ENCODE measurements around the gene PDE8B.

The PDE8B gene

DNA sequence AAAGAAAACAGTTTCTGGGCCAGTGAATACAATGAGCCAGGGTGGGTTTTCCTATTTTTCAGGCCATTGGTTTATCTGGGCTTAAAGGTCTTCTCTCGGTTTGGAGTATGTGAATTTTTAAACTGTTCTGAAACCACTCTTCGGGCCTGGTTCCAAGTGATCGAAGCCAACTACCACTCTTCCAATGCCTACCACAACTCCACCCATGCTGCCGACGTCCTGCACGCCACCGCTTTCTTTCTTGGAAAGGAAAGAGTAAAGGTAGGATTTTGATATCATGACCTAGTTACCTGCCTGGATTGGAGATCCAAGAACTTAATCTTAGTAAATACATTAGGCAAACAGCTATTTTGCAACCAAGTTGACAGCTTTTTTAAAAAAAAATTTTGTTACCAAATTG lies 202.6 kb downstream of the PDE8B start:
- no peak for DNase-seq (ENCODE audit: low read depth in 1 of 2, low spot score in 1 of 2)
- no peak for TF ChIP-seq JUND (IDR thresholded peaks at IDR 0.05; ENCODE audit: low read depth)
- in situ Hi-C loops (cut with HindIII; ENCODE audit: low pct_unique_long_range_greater_than_20kb, low sequenced_read_pairs), result no loop called here

DNA sequence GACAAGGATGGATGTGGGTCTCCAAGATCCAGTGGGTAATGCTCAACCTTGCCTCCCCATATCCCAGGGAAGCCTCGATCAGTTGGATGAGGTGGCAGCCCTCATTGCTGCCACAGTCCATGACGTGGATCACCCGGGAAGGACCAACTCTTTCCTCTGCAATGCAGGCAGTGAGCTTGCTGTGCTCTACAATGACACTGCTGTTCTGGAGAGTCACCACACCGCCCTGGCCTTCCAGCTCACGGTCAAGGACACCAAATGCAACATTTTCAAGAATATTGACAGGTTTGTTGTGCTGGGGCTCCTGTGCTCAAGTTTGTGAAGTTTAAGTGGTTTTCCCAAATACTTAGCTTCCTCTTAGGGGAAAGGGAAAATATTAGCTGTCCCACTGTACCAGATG lies 207.7 kb downstream of the PDE8B start:
- TF ChIP-seq JUND (IDR thresholded peaks at IDR 0.05; ENCODE audit: low read depth), result no peak
- in situ Hi-C loops (cut with HindIII; ENCODE audit: low pct_unique_long_range_greater_than_20kb, low sequenced_read_pairs), result no loop called here
- no peak for DNase-seq (ENCODE audit: low read depth in 1 of 2, low spot score in 1 of 2)

DNA sequence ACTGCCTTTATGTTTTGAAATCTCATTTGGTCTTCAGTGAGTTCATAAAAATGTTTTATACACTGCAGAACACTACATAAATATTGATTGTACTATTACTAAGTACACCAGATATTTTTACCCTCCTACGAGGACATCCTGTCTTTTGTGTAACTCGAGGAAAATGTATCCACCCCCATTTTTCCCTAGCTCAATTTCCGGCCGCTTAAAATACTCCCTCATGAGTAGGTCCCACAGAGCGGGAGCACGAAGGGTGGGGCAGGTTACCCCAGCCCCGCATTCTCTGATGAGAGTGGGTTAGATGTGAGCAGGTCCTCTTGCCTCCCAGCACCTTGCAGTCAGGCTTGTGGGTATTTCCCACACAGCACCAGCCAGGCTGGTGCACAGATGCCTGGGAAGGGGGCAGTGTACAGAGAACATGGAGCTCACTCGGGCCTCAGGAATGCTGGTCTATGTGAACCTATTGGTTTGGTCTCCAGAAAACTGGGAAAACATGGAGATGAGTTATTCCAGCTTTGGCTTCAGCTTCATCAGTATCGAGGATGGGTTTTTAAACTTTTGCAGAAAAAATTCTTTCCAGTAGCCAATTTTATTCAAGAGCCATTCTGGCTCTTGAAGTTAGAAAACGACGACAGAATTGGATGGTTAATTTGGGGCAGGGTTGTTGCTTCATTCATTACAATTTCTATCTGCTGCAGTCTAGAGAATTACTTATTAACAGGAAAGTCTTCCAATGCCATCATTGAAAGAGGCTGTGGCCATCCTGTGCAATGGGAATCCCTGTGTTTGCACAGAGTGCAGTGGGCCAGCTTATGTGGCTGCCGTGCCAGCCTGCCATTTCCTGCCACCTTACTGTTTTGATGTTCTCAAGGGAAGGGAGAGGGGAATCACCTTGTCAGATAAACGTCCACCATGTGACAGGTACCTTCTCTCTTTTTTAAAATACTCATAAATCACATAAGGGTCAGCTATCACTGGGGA lies 208.4 kb downstream of the PDE8B start:
- no peak for TF ChIP-seq JUND (IDR thresholded peaks at IDR 0.05; ENCODE audit: low read depth)
- in situ Hi-C loops (cut with HindIII; ENCODE audit: low pct_unique_long_range_greater_than_20kb, low sequenced_read_pairs), result no loop called here
- no peak for DNase-seq (ENCODE audit: low read depth in 1 of 2, low spot score in 1 of 2)

DNA sequence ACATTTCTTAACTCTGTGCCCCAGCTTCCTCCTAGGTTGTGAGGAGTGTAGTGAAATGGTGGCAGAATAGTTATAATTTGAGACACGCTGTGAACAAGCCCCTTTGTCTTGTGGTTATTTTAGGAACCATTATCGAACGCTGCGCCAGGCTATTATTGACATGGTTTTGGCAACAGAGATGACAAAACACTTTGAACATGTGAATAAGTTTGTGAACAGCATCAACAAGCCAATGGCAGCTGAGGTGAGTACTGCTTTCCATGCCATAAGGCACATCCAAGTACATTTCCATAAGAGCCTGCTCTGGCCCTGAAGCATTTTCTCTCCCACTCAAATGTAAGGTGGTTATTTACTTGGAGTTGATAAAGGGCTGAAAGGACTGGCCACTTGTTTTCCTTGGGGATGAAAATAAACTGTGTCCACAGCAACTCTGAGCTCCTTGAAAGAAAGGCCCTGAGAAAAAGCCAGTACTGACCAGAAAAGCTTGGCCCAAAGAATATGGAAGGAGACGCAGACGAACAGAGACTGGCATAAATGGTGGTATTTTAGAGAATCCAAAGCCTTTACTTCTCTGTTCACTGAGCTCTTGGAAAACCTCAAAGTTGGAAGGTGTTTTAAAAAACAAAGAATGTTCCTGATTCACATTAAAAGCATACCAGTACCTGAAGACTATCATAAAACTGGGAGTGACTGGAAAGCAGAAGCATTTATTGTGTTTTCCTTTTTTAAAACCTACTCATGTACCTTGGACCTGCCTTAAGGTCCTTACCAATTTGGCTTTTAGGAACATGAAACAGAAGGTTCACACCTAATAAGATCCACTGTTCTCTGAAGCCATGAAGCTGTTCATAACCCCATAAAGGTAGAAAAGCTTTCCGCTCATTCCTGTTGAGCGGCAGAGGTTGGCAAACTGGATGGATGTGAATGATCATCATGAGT lies 209.4 kb downstream of the PDE8B start:
- DNase-seq (ENCODE audit: low read depth in 1 of 2, low spot score in 1 of 2), result no peak
- in situ Hi-C loops (cut with HindIII; ENCODE audit: low pct_unique_long_range_greater_than_20kb, low sequenced_read_pairs), result no loop called here
- no peak for TF ChIP-seq JUND (IDR thresholded peaks at IDR 0.05; ENCODE audit: low read depth)

DNA sequence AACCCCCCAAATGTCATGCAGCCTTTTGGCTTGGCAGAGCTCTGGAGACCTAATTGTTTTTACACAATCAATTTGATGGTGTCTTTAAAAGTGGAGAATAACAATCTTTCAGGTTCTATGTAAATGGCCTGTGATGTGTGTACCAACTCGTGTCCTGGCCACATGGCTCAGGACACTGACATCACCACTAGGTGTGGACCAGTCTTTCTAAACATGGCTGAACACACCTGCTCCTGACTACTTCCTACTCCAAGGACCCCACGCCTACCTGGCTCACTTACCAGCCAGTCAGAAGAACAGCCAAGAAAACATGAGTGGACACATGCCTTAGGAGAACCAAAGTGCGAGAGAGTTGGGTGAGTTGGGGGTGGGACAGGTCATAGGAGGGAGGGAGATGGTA lies 210.5 kb downstream of the PDE8B start:
- no peak for TF ChIP-seq JUND (IDR thresholded peaks at IDR 0.05; ENCODE audit: low read depth)
- in situ Hi-C loops (cut with HindIII; ENCODE audit: low pct_unique_long_range_greater_than_20kb, low sequenced_read_pairs), result no loop called here
- no peak for DNase-seq (ENCODE audit: low read depth in 1 of 2, low spot score in 1 of 2)

DNA sequence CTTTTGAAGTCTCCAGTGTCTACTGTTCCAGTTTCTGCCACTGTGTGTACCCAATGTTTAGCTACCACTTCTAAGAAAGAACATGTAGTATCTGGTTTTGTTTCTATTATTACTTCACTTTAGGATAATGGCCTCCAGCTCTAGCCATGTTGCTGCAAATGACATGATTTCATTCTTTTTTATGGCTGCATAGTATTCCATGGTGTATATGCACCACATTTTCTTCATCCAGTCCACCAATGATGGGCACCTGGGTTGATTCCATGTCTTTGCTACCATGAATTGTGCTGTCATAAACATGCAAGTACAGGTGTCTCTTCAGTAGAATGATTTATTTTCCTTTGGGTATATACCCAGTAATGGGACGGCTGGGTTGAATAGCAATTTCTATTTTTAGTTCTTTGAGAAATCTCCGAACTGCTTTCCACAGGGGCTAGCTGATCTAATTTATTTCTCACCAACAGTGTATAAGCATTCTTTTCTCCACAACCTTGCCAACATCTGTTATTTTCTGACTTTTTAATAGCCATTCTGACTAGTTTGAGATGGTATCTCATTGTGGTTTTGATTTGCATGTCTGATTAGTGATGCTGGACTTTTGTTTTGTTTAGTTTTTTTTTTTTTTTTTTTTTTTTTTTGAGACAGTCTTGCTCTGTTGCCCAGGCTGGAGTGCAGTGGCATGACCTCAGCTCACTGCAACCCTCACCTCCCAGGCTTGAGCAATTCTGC lies 212.7 kb downstream of the PDE8B start:
- in situ Hi-C loops (cut with HindIII; ENCODE audit: low pct_unique_long_range_greater_than_20kb, low sequenced_read_pairs), result no loop called here
- no peak for DNase-seq (ENCODE audit: low read depth in 1 of 2, low spot score in 1 of 2)
- no peak for TF ChIP-seq JUND (IDR thresholded peaks at IDR 0.05; ENCODE audit: low read depth)

DNA sequence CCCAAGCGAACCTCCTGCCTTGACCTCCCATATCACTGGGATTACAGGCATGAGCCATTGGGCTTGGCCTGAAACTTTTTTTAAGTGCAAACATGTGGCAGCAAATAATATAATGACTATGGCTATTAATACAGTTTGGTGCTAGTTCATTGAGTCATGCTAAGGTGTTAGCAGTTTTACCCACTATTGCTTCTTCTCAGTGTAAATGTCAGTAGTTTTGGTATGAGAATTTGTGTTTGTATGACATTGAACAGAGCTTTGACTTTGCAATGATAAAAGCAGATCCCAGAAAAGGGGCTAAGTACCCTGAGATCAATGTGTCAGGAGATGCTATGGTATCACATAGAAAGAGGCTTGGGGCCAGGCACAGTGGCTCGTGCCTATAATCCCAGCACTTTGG lies 214.4 kb downstream of the PDE8B start:
- in situ Hi-C loops (cut with HindIII; ENCODE audit: low pct_unique_long_range_greater_than_20kb, low sequenced_read_pairs), result no loop called here
- no peak for TF ChIP-seq JUND (IDR thresholded peaks at IDR 0.05; ENCODE audit: low read depth)
- no peak for DNase-seq (ENCODE audit: low read depth in 1 of 2, low spot score in 1 of 2)

DNA sequence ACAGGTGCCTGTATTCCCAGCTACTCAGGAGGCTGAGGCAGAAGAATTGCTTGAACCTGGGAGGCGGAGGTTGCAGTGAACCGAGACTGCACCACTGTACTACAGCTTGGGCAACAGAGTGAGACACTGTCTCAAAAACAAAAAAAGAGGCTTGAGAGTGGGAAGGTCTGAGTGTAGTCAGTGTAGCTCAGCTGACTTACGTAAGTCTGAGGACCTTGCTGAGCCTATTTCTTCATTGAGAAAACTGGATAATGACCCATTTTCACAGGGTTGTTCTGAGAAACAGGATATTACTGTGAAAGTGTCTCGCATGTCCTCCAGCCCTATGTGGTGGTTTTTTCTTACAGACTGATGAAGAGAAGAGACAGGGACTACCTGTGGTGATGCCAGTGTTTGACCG lies 214.9 kb downstream of the PDE8B start:
- no peak for TF ChIP-seq JUND (IDR thresholded peaks at IDR 0.05; ENCODE audit: low read depth)
- DNase-seq (ENCODE audit: low read depth in 1 of 2, low spot score in 1 of 2), result no peak
- in situ Hi-C loops (cut with HindIII; ENCODE audit: low pct_unique_long_range_greater_than_20kb, low sequenced_read_pairs), result no loop called here

DNA sequence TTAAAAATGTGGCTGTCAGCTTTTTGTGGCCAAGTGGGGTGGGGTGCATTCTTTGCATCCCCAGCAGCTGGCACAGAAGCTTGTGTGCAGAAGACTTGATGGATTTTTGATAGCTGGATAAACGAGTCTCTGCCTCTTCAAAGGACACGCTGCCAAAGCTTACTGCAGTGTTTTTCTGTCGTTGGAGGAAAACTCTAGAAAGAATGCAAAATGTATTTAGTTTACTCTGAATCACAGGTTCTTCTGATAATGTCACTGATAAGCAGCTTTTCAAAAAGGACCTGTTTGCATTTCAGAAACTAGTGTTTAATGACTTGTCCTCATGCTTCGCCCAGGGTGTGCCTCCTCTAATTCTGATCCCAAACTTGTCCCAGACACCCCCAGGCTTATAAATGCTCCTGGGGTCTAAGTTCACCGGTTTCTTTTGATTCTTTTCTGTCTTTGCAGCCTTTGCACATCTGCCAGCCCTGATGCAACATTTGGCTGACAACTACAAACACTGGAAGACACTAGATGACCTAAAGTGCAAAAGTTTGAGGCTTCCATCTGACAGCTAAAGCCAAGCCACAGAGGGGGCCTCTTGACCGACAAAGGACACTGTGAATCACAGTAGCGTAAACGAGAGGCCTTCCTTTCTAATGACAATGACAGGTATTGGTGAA lies 215.6 kb downstream of the PDE8B start:
- DNase-seq (ENCODE audit: low read depth in 1 of 2, low spot score in 1 of 2), result no peak
- no peak for TF ChIP-seq JUND (IDR thresholded peaks at IDR 0.05; ENCODE audit: low read depth)
- in situ Hi-C loops (cut with HindIII; ENCODE audit: low pct_unique_long_range_greater_than_20kb, low sequenced_read_pairs), result no loop called here

DNA sequence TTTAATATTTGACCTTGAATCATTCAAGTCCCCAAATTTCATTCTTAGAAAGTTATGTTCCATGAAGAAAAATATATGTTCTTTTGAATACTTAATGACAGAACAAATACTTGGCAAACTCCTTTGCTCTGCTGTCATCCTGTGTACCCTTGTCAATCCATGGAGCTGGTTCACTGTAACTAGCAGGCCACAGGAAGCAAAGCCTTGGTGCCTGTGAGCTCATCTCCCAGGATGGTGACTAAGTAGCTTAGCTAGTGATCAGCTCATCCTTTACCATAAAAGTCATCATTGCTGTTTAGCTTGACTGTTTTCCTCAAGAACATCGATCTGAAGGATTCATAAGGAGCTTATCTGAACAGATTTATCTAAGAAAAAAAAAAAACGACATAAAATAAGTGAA lies 216.2 kb downstream of the PDE8B start:
- no peak for TF ChIP-seq JUND (IDR thresholded peaks at IDR 0.05; ENCODE audit: low read depth)
- in situ Hi-C loops (cut with HindIII; ENCODE audit: low pct_unique_long_range_greater_than_20kb, low sequenced_read_pairs), result no loop called here
- no peak for DNase-seq (ENCODE audit: low read depth in 1 of 2, low spot score in 1 of 2)

DNA sequence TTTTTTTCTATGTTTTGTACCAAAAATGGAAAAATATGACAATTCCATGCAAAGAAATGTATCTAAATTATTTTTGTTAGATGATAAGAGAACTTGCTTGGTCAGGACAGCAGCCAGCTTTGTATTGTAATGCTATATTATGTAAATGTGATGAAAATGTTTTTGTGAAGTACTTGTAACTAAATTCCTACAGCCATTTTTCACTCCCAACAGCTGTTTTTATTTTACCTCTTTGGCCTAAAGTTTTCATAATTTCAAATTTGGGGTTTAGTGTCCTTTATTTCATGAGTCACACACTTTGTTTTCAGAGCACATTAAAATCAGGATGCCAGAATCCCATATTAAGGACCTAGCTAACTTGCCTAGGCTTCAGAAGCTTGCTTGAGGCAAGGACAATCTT lies 217.5 kb downstream of the PDE8B start:
- no peak for TF ChIP-seq JUND (IDR thresholded peaks at IDR 0.05; ENCODE audit: low read depth)
- in situ Hi-C loops (cut with HindIII; ENCODE audit: low pct_unique_long_range_greater_than_20kb, low sequenced_read_pairs), result no loop called here
- no peak for DNase-seq (ENCODE audit: low read depth in 1 of 2, low spot score in 1 of 2)

DNA sequence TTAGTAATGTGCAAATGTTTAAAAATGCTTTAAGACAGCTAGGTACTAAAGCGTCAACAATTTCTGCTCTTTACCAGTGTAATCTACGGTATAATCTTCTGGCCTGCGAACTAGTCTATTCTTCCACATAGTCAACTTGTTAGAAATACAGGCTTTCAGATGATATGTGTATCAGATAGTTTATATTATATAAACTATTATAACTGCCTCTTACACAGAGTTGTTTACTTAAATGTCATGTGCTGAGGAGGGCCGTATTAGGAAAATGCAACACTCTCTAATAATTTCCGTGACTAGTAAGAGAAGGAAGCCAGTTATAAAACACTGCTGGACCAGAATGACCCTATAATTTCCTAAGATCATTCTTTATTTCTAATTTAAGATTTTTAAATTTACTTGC lies 218.0 kb downstream of the PDE8B start:
- in situ Hi-C loops (cut with HindIII; ENCODE audit: low pct_unique_long_range_greater_than_20kb, low sequenced_read_pairs), result no loop called here
- no peak for DNase-seq (ENCODE audit: low read depth in 1 of 2, low spot score in 1 of 2)
- no peak for TF ChIP-seq JUND (IDR thresholded peaks at IDR 0.05; ENCODE audit: low read depth)

All from T47D (cell line).